Measurements from ENCODE around the gene SGSM1. TPM values are rescaled to one million over a fixed set of nuclear protein-coding genes. Genes with fewer than 3 reads are reported as not detected.

The SGSM1 gene
- total RNA-seq, 2 experiments from 2014 or later = 0.13 TPM; not detected in 1

DNA sequence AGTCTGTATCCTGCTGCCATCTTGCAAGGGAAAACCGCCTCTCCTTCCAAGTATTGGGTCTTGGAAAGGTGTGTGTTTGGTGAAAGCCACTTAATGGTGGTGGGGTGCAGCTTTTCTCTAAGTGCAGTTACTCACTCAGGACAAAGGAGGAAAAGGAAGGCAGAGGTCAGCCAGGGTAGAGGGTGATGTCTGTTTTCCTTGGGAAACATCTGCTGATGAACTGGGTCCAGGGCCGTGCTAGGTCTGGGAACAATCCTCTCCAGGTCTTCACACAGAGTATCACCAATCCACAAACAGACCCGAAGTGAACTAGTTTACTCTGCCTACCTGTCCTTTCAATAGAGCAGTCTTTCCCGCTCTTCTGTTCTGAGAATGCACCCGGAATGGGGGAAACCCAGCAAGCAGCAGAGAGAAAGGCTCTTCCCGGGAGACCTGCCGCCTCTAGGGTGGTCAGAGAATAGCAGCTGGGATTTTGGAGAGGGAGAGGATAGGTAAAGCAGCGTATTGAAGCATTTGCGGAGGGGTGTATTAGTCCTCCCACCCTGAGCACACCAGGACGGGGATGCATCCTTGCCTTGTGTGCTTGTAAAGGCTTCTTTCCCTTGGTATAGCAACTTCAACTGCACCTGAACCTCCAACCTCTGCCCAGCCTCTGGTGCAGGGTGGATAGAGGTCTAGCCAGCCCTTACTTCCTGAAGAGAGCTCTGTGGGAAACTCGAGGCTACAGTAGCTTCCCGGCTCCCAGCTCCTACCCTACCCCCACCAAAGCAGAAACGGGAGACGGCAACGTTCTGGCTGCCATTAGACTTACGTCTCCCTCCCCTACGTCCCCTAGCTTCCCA is 119.8 kb downstream of the SGSM1 start:
- Mint-ChIP-seq H3K36me3 (ENCODE audit: low read depth) (no peaks in the 10 kb centered on the region), H3K27ac (no peak overlapping the region), H3K27me3 (peaks cover 13% of the 10 kb centered on the region), H3K9me3 (no peaks in the 10 kb centered on the region), H3K4me3 (no peak overlapping the region), H3K4me1 (ENCODE audit: low read depth) (peaks cover 2% of the 10 kb centered on the region)
- POLR2A ChIA-PET = no interaction called here
- DNase-seq = no peak
- CTCF ChIA-PET = interaction anchor here (1.5 kb wide), 2 partner anchors 13 to 123 kb away, joined by 4 read pairs; no protein-coding TSS in a partner anchor
- no peak for ATAC-seq
- intact Hi-C loops (cut with micrococcal nuclease) = no loop called here
- TF ChIP-seq, protein P1, sequence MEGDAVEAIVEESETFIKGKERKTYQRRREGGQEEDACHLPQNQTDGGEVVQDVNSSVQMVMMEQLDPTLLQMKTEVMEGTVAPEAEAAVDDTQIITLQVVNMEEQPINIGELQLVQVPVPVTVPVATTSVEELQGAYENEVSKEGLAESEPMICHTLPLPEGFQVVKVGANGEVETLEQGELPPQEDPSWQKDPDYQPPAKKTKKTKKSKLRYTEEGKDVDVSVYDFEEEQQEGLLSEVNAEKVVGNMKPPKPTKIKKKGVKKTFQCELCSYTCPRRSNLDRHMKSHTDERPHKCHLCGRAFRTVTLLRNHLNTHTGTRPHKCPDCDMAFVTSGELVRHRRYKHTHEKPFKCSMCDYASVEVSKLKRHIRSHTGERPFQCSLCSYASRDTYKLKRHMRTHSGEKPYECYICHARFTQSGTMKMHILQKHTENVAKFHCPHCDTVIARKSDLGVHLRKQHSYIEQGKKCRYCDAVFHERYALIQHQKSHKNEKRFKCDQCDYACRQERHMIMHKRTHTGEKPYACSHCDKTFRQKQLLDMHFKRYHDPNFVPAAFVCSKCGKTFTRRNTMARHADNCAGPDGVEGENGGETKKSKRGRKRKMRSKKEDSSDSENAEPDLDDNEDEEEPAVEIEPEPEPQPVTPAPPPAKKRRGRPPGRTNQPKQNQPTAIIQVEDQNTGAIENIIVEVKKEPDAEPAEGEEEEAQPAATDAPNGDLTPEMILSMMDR (IDR thresholded peaks at IDR 0.05) = no peak

DNA sequence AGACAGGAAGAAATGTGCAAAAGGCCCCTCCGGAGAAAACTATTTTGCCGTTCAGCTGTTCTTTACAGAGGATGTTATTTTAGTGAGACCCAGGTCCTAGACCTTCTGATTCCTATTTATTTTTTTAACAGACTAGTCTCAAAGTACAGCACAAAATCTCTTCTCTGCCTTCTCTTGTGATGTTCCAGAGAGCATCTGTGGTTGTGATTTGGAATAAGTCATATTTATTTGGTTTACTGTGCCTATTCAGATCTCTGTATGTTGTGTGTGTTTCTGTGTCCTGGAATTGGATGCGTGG is 120.4 kb downstream of the SGSM1 start:
- TF ChIP-seq, protein P1 (IDR thresholded peaks at IDR 0.05) = no peak
- ATAC-seq (no peak), DNase-seq (no peak)
- Mint-ChIP-seq H3K36me3 (ENCODE audit: low read depth) (no peaks in the 10 kb centered on the region), H3K9me3 (no peaks in the 10 kb centered on the region), H3K27ac (no peak overlapping the region), H3K4me3 (no peak overlapping the region), H3K27me3 (peaks cover 13% of the 10 kb centered on the region), H3K4me1 (ENCODE audit: low read depth) (peaks cover 2% of the 10 kb centered on the region)
- ChIA-PET CTCF (interaction anchor here (1.5 to 2.0 kb wide), 3 partner anchors 11 to 123 kb away, joined by 4 to 7 read pairs (median 4); no protein-coding TSS in a partner anchor), POLR2A (no interaction called here)
- intact Hi-C loops (cut with micrococcal nuclease) = no loop called here

- ATAC-seq (no peak), DNase-seq (no peak)
- H3K4me1 Mint-ChIP-seq (ENCODE audit: low read depth) = peaks cover 2% of the 10 kb centered on the region
- POLR2A ChIA-PET = no interaction called here
- H3K27me3 Mint-ChIP-seq = peaks cover 13% of the 10 kb centered on the region
- no peak overlapping the region for H3K4me3 Mint-ChIP-seq
- TF ChIP-seq, protein P1 (IDR thresholded peaks at IDR 0.05) = no peak
- H3K9me3 Mint-ChIP-seq = no peaks in the 10 kb centered on the region
- CTCF ChIA-PET = interaction anchor here (0.9 to 2.0 kb wide), 3 partner anchors 11 to 122 kb away, joined by 3 to 7 read pairs (median 4); no protein-coding TSS in a partner anchor
- H3K27ac Mint-ChIP-seq = no peak overlapping the region
- intact Hi-C loops (cut with micrococcal nuclease) = no loop called here
- H3K36me3 Mint-ChIP-seq (ENCODE audit: low read depth) = no peaks in the 10 kb centered on the region
These were observed 121.0 kb downstream of the SGSM1 start for GRCh38 chr22:24926849-24927579.

DNA sequence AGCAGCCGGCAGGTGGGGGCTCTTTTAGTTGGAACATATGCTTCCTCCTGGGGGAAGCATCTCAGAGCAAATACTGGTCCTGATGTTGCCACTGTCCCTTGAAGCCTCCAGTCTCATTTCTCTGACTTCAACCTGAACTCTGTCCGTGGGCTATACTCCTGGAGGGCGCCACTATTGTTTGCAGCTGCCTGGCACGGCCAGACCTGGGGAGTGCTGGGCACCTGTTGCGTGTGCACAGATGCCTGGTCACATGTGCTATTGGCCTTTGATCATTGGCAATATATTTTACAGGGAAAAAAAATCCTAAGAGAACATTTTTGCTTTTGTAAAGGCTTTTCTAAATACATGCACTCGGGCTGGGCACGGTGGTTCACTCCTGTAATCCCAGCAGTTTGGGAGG is 122.3 kb downstream of the SGSM1 start:
- ChIA-PET CTCF (interaction anchor here (2.0 kb wide), 1 partner anchor 9 kb away, joined by 7 read pairs; no protein-coding TSS in a partner anchor), POLR2A (no interaction called here)
- DNase-seq (no peak), ATAC-seq (no peak)
- Mint-ChIP-seq H3K36me3 (ENCODE audit: low read depth) (no peaks in the 10 kb centered on the region), H3K9me3 (no peaks in the 10 kb centered on the region), H3K27ac (no peak overlapping the region), H3K4me1 (ENCODE audit: low read depth) (peaks cover 2% of the 10 kb centered on the region), H3K4me3 (no peak overlapping the region), H3K27me3 (peaks cover 15% of the 10 kb centered on the region)
- TF ChIP-seq, protein P1 (IDR thresholded peaks at IDR 0.05) = no peak
- intact Hi-C loops (cut with micrococcal nuclease) = no loop called here

DNA sequence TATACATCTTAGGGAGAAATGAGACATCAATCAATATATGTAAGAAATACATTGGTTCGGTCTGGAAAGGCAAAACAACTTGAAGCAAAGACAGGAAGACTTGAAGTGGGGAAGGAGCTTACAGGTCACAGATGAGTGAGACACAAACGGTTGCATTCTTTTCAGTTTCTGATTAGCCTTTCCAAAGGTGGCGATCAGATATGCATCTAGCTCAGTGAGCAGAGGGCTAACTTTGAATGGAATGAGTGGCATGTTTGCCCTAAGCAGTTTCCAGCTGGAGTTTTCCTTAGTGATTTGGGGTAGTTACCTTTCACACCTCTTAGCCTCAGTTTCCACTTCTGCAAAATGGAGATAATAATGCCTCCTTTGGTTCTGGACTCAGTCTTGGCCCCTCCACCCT is 124.7 kb downstream of the SGSM1 start:
- TF ChIP-seq, protein P1 (IDR thresholded peaks at IDR 0.05) = no peak
- ChIA-PET CTCF (interaction anchor here (1.0 to 2.6 kb wide), 5 partner anchors 8 to 272 kb away, joined by 3 to 12 read pairs (median 5); no protein-coding TSS in a partner anchor), POLR2A (interaction anchor here (0.9 kb wide), 1 partner anchor 12 kb away, joined by 4 read pairs; no protein-coding TSS in a partner anchor)
- H3K27me3 Mint-ChIP-seq = peaks cover 14% of the 10 kb centered on the region
- no peak overlapping the region for H3K4me3 Mint-ChIP-seq
- ATAC-seq (no peak), DNase-seq (no peak)
- H3K27ac Mint-ChIP-seq = no peak overlapping the region
- peaks cover 2% of the 10 kb centered on the region for H3K4me1 Mint-ChIP-seq (ENCODE audit: low read depth)
- no peaks in the 10 kb centered on the region for H3K36me3 Mint-ChIP-seq (ENCODE audit: low read depth)
- intact Hi-C loops (cut with micrococcal nuclease) = no loop called here
- H3K9me3 Mint-ChIP-seq = no peaks in the 10 kb centered on the region

Measured in activated CD8-positive, alpha-beta T cell treated with anti-CD3 and anti-CD28 coated beads for 36 hours (primary cell).